Fibroblast of pulmonary artery (primary cell): Measurements from ENCODE around the gene NF1.
A peak's percentile ranks its signal among the peaks of the same experiment; 100 is the strongest.
"Not testable (repeated sequence)": the region's sequence is repeated elsewhere in the genome, so short reads cannot be mapped to it uniquely, and the experiment has no call there.

ENCODE experiments used
- DNase-seq: peaks from one replicate; pipeline ENCODE4 v3.0.0-alpha.2; 2010; ENCODE audit warnings: low read depth
- H3K4me3 ChIP-seq: replicated peaks from 2 replicates; pipeline ENCODE4 v1.5.1; 2011; ENCODE audit warnings: low read depth, mild to moderate bottlenecking, control low read depth, low read length, moderate library complexity
- CTCF ChIP-seq: IDR thresholded peaks from 2 replicates; pipeline ENCODE4 v1.5.1; 2011; ENCODE audit warnings: mild to moderate bottlenecking, control low read depth, low read length, inconsistent platforms; ENCODE audit errors: missing control alignments

Gene NF1

GRCh38 chr17:31339906-31340661 lies 245.3 kb downstream of the NF1 start:
- TF ChIP-seq CTCF, result peak; percentile 6
- no peak overlapping the region for H3K4me3 ChIP-seq
- peak; percentile 77 for DNase-seq

GRCh38 chr17:31345191-31345747 lies 250.5 kb downstream of the NF1 start:
- DNase-seq, H3K4me3 ChIP-seq: not testable (repeated sequence)

- H3K4me3 ChIP-seq, result no peak overlapping the region
- no peak for DNase-seq
- no peak for TF ChIP-seq CTCF
Measured at GRCh38 chr17:31349454-31349853, 254.7 kb downstream of the NF1 start.

- H3K4me3 ChIP-seq, result no peak overlapping the region
- TF ChIP-seq CTCF, result no peak
- DNase-seq, result no peak
Measured at GRCh38 chr17:31355935-31356334, 261.2 kb downstream of the NF1 start.

GRCh38 chr17:31357091-31357490 lies 262.3 kb downstream of the NF1 start:
- no peak for DNase-seq
- TF ChIP-seq CTCF, result no peak
- no peak overlapping the region for H3K4me3 ChIP-seq

- TF ChIP-seq CTCF, result no peak
- peak; percentile 3 for DNase-seq
- H3K4me3 ChIP-seq, result no peak overlapping the region
Measured at GRCh38 chr17:31357839-31358394, 263.1 kb downstream of the NF1 start.

GRCh38 chr17:31364012-31364411 lies 269.2 kb downstream of the NF1 start:
- DNase-seq, result no peak
- TF ChIP-seq CTCF, result no peak
- no peak overlapping the region for H3K4me3 ChIP-seq
